ENCODE data around the gene GPR21. TPM values are rescaled to one million over a fixed set of nuclear protein-coding genes. Genes with fewer than 3 reads are reported as not detected.

The GPR21 gene
- total RNA-seq, 1 experiment from 2014 or later = 1.1 TPM

- H3K9me2 ChIP-seq (ENCODE audit: insufficient read depth) = no peaks in the 10 kb centered on the region
- ChIA-PET CTCF (no interaction called here), RAD21 (ENCODE audit: low non-redundant PET in 1 of 2, low total read pairs in 2 of 2, uncharacterized antibody in 2 of 2, unreplicated experiment in 2 of 2) (no interaction called here), POLR2A (no interaction called here)
- TF ChIP-seq YY1 (IDR thresholded peaks at IDR 0.05; ENCODE audit: extremely low read depth, insufficient replicate concordance, low read depth, low read length) (no peak), POLR2AphosphoS5 (IDR thresholded peaks at IDR 0.05; ENCODE audit: low read depth, low read length) (no peak), CBX3 (IDR thresholded peaks at IDR 0.05; ENCODE audit: low read depth) (no peak), SRF (IDR thresholded peaks at IDR 0.05; ENCODE audit: low read depth) (no peak), EGR1 (IDR thresholded peaks at IDR 0.05; ENCODE audit: low read depth) (no peak), SIN3A (IDR thresholded peaks at IDR 0.05; ENCODE audit: low read depth) (no peak), RAD21 (IDR thresholded peaks at IDR 0.05; ENCODE audit: low read depth) (no peak), ATF3 (IDR thresholded peaks at IDR 0.05) (no peak), EZH2 (IDR thresholded peaks at IDR 0.05) (no peak), EZH2phosphoT487 (IDR thresholded peaks at IDR 0.05; ENCODE audit: borderline replicate concordance) (no peak), REST (IDR thresholded peaks at IDR 0.05; ENCODE audit: low read depth) (no peak), CEBPB (IDR thresholded peaks at IDR 0.05; ENCODE audit: low read depth) (no peak), MAX (IDR thresholded peaks at IDR 0.05) (no peak), ELF1 (IDR thresholded peaks at IDR 0.05; ENCODE audit: borderline replicate concordance, low read depth) (no peak), CTCF (IDR thresholded peaks at IDR 0.05 in 2 of 3, conservative IDR thresholded peaks at IDR 0.05 in 1 of 3; ENCODE audit: borderline replicate concordance in 1 of 3, insufficient read depth in 1 of 3, low read depth in 2 of 3, low read length in 2 of 3) (no peak), FOSL1 (IDR thresholded peaks at IDR 0.05; ENCODE audit: low read depth) (no peak), POLR2A (IDR thresholded peaks at IDR 0.05; ENCODE audit: borderline replicate concordance, extremely low read depth, insufficient read depth, insufficient read length) (no peak), TCF7L2 (IDR thresholded peaks at IDR 0.05; ENCODE audit: borderline replicate concordance, extremely low read depth, insufficient read depth, insufficient read length) (no peak), ZNF274 (IDR thresholded peaks at IDR 0.05; ENCODE audit: low read depth, low read length) (no peak)
- TF ChIP-seq, protein P1, sequence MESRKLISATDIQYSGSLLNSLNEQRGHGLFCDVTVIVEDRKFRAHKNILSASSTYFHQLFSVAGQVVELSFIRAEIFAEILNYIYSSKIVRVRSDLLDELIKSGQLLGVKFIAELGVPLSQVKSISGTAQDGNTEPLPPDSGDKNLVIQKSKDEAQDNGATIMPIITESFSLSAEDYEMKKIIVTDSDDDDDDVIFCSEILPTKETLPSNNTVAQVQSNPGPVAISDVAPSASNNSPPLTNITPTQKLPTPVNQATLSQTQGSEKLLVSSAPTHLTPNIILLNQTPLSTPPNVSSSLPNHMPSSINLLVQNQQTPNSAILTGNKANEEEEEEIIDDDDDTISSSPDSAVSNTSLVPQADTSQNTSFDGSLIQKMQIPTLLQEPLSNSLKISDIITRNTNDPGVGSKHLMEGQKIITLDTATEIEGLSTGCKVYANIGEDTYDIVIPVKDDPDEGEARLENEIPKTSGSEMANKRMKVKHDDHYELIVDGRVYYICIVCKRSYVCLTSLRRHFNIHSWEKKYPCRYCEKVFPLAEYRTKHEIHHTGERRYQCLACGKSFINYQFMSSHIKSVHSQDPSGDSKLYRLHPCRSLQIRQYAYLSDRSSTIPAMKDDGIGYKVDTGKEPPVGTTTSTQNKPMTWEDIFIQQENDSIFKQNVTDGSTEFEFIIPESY (IDR thresholded peaks at IDR 0.05; ENCODE audit: extremely low read depth, insufficient replicate concordance, low read length) = no peak
- BruUV-seq (replicated peaks) = no TSS peak
- H3K4me3 ChIP-seq (replicated peaks in 1 of 2; ENCODE audit: low read depth in 1 of 2, low read length in 2 of 2) = no peak overlapping the region
- DNase-seq (ENCODE audit: low read depth, low spot score) (no peak), ATAC-seq (no peak)
- H3K79me2 ChIP-seq (ENCODE audit: insufficient read depth, low read length) = no peaks in the 10 kb centered on the region
- H3K4me2 ChIP-seq (ENCODE audit: low read length) = no peak overlapping the region
- H3K27ac ChIP-seq (ENCODE audit: low read depth, low read length) = no peak overlapping the region
- intact Hi-C loops (cut with micrococcal nuclease) = no loop called here
- H4K20me1 ChIP-seq (ENCODE audit: insufficient read depth) = no peaks in the 10 kb centered on the region
- peaks cover 20% of the 10 kb centered on the region in 2 experiments for H3K36me3 ChIP-seq (ENCODE audit: control insufficient read depth in 1 of 2, insufficient read depth in 2 of 2, low read length in 2 of 2)
- H3K9ac ChIP-seq (ENCODE audit: low read length) = no peak overlapping the region
- H2AFZ ChIP-seq (ENCODE audit: low read depth, low read length, poor library complexity, severe bottlenecking) = no peak overlapping the region
- no peaks in the 10 kb centered on the region for H3K9me3 ChIP-seq (ENCODE audit: control insufficient read depth in 1 of 2, insufficient read depth in 1 of 2, low read depth in 1 of 2, low read length in 2 of 2)
- H3K4me1 ChIP-seq (ENCODE audit: control insufficient read depth in 1 of 2, insufficient read depth in 2 of 2, low read length in 2 of 2) = no peaks in the 10 kb centered on the region
- H3K27me3 ChIP-seq (ENCODE audit: insufficient read depth, low read length) = no peaks in the 10 kb centered on the region
These were observed 21.5 kb upstream of the GPR21 start for GRCh38 chr9:123011878-123012528.

All from HCT116 (cell line).